HepG2 (cell line): ENCODE measurements around the gene USP11. TPM values are rescaled to one million over a fixed set of nuclear protein-coding genes. Genes with fewer than 3 reads are reported as not detected.
A peak's percentile ranks its signal among the peaks of the same experiment; 100 is the strongest.

Experiments used
- AGO2 ChIP-seq: fragments of 200-400 bp; formaldehyde crosslinking; optimal IDR thresholded peaks from 2 replicates; pipeline ENCODE3; 2017; ENCODE audit warnings: mild to moderate bottlenecking, low read depth, low read length, moderate library complexity
- FOXO4 ChIP-seq: sonication (generic); formaldehyde crosslinking; conservative IDR thresholded peaks from 2 replicates; pipeline ENCODE4 v1.8.1; 2023; ENCODE audit warnings: missing genetic modification reagents
- HDAC1 ChIP-seq: sonication (generic); formaldehyde crosslinking; IDR thresholded peaks from 2 replicates; pipeline ENCODE4 v1.5.1; 2020; ENCODE audit warnings: mild to moderate bottlenecking, missing genetic modification reagents
- KDM5A ChIP-seq: fragments of 200-600 bp; sonication (generic); IDR thresholded peaks from 2 replicates; pipeline ENCODE4 v1.7.0; 2018; ENCODE audit warnings: antibody characterized with exemption, mild to moderate bottlenecking, low read length, borderline replicate concordance
- MAX ChIP-seq: IDR thresholded peaks from 2 replicates; pipeline ENCODE4 v1.6.1; 2012; ENCODE audit warnings: inconsistent platforms
- PATZ1 ChIP-seq: sonication (generic); formaldehyde crosslinking; IDR thresholded peaks from 2 replicates; pipeline ENCODE4 v1.4.0; 2020; ENCODE audit warnings: missing genetic modification reagents
- POGK ChIP-seq: sonication (generic); formaldehyde crosslinking; conservative IDR thresholded peaks from 2 replicates; pipeline ENCODE4 v1.8.0; 2022; ENCODE audit warnings: mild to moderate bottlenecking, moderate library complexity, missing genetic modification reagents
- RBFOX2 ChIP-seq: fragments of 200-400 bp; formaldehyde crosslinking; IDR thresholded peaks from 2 replicates; pipeline ENCODE4 v1.6.1; 2017; ENCODE audit warnings: low read depth, mild to moderate bottlenecking, low read length
- RXRA ChIP-seq: sonication (generic); formaldehyde crosslinking; IDR thresholded peaks from 2 replicates; pipeline ENCODE4 v1.5.1; 2020; ENCODE audit warnings: missing genetic modification reagents
- THRA ChIP-seq: sonication (generic); formaldehyde crosslinking; IDR thresholded peaks from 2 replicates; pipeline ENCODE4 v1.4.0; 2020; ENCODE audit warnings: missing genetic modification reagents, borderline replicate concordance
- TIGD3 ChIP-seq: sonication (generic); formaldehyde crosslinking; IDR thresholded peaks from 2 replicates; pipeline ENCODE4 v1.5.1; 2020; ENCODE audit warnings: mild to moderate bottlenecking, missing genetic modification reagents, borderline replicate concordance
- ZBTB14 ChIP-seq: sonication (generic); formaldehyde crosslinking; IDR thresholded peaks from 2 replicates; pipeline ENCODE4 v1.4.0; 2020; ENCODE audit warnings: missing genetic modification reagents
- ZBTB3 ChIP-seq: sonication (generic); formaldehyde crosslinking; IDR thresholded peaks from 2 replicates; pipeline ENCODE4 v1.4.0; 2020; ENCODE audit warnings: low read depth, mild to moderate bottlenecking, moderate library complexity, missing genetic modification reagents, borderline replicate concordance
- ZFX ChIP-seq: sonication (generic); formaldehyde crosslinking; IDR thresholded peaks from 2 replicates; pipeline ENCODE4 v1.4.0; 2020; ENCODE audit warnings: mild to moderate bottlenecking, low read depth, missing genetic modification reagents, moderate library complexity
- ZNF660 ChIP-seq: sonication (generic); formaldehyde crosslinking; IDR thresholded peaks from 2 replicates; pipeline ENCODE4 v1.5.1; 2020; ENCODE audit warnings: mild to moderate bottlenecking, low read depth, missing genetic modification reagents, borderline replicate concordance
- polyA plus RNA-seq, 8 experiments: library from polyadenylated mRNA; depleted of rRNA in 3 of 8; stranded (reverse) in 7 of 8; unstranded in 1 of 8; fragments of >200 nt; fragmentation: Illumina TruSeq in 4 of 8; extraction: Trizol in 4 of 8; gene quantifications; 2 replicates each; pipeline versions ENCODE4 v1.2.1 to v1.2.3, GENCODE V29; 2011 to 2016; ENCODE audit warnings: low read depth in 4 of 8, missing spikeins in 1 of 8, mixed read lengths in 1 of 8; ENCODE audit not compliant: insufficient read depth in 1 of 8
- total RNA-seq, 5 experiments: library from RNA; depleted of rRNA; stranded (reverse); fragments of >200 nt; fragmentation: Illumina TruSeq; extraction: Trizol; gene quantifications; 2 replicates each; pipeline ENCODE4 v1.2.3, GENCODE V29; 2016; ENCODE audit warnings: low read depth in 1 of 5

Gene USP11
- total and polyA plus RNA-seq, 2 of the 13 experiments (the other 11 are each of a cell fraction or from before 2014, with no cell fraction given): 23.8 to 31.7 TPM

GRCh38 chrX:47218920-47219815 lies 13.6 kb upstream of the USP11 start (continued):
- TF ChIP-seq POGK (peak; percentile 48; the same call in 1 of the 2 replicates), ZBTB14 (CRISPR knock-in tag) (peak; percentile 75), KDM5A (peak; percentile 59; the same call in 1 of the 2 replicates), MAX (0 out of 2 replicates have a peak, but pooled peaks have one; percentile 3), ZBTB3 (CRISPR knock-in tag) (no peak), ZNF660 (CRISPR knock-in tag) (no peak), ZFX (CRISPR knock-in tag) (peak; percentile 42; the same call in 1 of the 2 replicates), HDAC1 (CRISPR knock-in tag) (peak; percentile 22; the same call in 1 of the 2 replicates), THRA (CRISPR knock-in tag) (peak; percentile 71; the same call in 1 of the 2 replicates), TIGD3 (no peak), AGO2 (peak; percentile 46), RBFOX2 (peak; percentile 79), RXRA (CRISPR knock-in tag) (peak; percentile 59; the same call in 1 of the 2 replicates), FOXO4 (0 out of 2 replicates have a peak, but pooled peaks have one; percentile 9), PATZ1 (CRISPR knock-in tag) (peak; percentile 90)
